HCT116 (cell line): ENCODE results near the gene EIF4G3.
"Not testable (repeated sequence)": the region's sequence is repeated elsewhere in the genome, so short reads cannot be mapped to it uniquely, and the experiment has no call there.

Source experiments
- CTCF ChIP-seq, 3 experiments: fragments of 200-600 bp in 1 of 3; sonication (generic) in 1 of 3; IDR thresholded peaks in 2 of 3; conservative IDR thresholded peaks in 1 of 3; 2 replicates each; pipeline ENCODE4 v1.5.1; 2012 to 2017; ENCODE audit warnings: low read depth in 2 of 3, low read length in 2 of 3, antibody characterized with exemption in 1 of 3, borderline replicate concordance in 1 of 3, control low read depth in 1 of 3, mild to moderate bottlenecking in 1 of 3, mixed read lengths in 1 of 3, mixed run types in 1 of 3, moderate library complexity in 1 of 3; ENCODE audit not compliant: insufficient read depth in 1 of 3
- POLR2A ChIP-seq: IDR thresholded peaks from 2 replicates; pipeline ENCODE4 v1.7.0; 2011; ENCODE audit warnings: borderline replicate concordance; ENCODE audit not compliant: insufficient read depth, insufficient read length; ENCODE audit errors: extremely low read depth
- RAD21 ChIP-seq: IDR thresholded peaks from 2 replicates; pipeline ENCODE4 v1.6.1; 2012; ENCODE audit warnings: low read depth, mild to moderate bottlenecking
- ZFX ChIP-seq: fragments of 450-650 bp; IDR thresholded peaks from 2 replicates; pipeline ENCODE4 v1.6.1; 2017
- ZNF274 ChIP-seq: fragments of 200-500 bp; sonication (Bioruptor generic); IDR thresholded peaks from 2 replicates; pipeline ENCODE4 v1.6.1; 2014; ENCODE audit warnings: mild to moderate bottlenecking, low read depth, low read length, inconsistent platforms
- TF ChIP-seq, protein P1 (sequence below): IDR thresholded peaks from 2 replicates; pipeline ENCODE4 v1.6.1; 2012

GRCh38 chr1:21093271-21093958, 83.3 kb downstream of the EIF4G3 start:
- TF ChIP-seq RAD21; CTCF (IDR thresholded peaks at IDR 0.05 in 2 of 3, conservative IDR thresholded peaks at IDR 0.05 in 1 of 3; ENCODE audit: borderline replicate concordance in 1 of 3, insufficient read depth in 1 of 3, low read depth in 2 of 3, low read length in 2 of 3); ZNF274; POLR2A; ZFX: not testable (repeated sequence)
- TF ChIP-seq, protein P1, sequence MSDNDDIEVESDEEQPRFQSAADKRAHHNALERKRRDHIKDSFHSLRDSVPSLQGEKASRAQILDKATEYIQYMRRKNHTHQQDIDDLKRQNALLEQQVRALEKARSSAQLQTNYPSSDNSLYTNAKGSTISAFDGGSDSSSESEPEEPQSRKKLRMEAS = not testable (repeated sequence)
